ENCODE data around the gene VDAC1. TPM values are rescaled to one million over a fixed set of nuclear protein-coding genes. Genes with fewer than 3 reads are reported as not detected.

Gene VDAC1
- total RNA-seq, 1 experiment from 2014 or later: 317 TPM

DNA sequence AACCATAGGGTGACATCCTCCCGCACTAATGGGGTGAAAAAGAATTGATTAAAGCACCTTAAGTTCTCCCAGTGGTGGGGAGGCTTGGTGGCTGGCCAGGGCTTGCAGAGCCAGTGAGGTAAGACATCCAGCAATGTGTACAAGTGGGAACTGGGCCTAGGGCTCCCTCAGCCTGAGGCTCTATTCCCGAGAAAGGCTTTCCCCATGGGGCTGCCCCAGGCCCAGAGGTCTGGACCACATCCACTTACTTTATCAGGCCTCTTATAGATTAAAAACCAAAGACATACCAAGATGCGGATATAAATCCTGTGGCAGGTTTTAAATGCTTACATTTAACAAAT lies 71.6 kb downstream of the VDAC1 start:
- no peaks in the 10 kb centered on the region for H3K9me3 ChIP-seq
- TF ChIP-seq, protein P1, sequence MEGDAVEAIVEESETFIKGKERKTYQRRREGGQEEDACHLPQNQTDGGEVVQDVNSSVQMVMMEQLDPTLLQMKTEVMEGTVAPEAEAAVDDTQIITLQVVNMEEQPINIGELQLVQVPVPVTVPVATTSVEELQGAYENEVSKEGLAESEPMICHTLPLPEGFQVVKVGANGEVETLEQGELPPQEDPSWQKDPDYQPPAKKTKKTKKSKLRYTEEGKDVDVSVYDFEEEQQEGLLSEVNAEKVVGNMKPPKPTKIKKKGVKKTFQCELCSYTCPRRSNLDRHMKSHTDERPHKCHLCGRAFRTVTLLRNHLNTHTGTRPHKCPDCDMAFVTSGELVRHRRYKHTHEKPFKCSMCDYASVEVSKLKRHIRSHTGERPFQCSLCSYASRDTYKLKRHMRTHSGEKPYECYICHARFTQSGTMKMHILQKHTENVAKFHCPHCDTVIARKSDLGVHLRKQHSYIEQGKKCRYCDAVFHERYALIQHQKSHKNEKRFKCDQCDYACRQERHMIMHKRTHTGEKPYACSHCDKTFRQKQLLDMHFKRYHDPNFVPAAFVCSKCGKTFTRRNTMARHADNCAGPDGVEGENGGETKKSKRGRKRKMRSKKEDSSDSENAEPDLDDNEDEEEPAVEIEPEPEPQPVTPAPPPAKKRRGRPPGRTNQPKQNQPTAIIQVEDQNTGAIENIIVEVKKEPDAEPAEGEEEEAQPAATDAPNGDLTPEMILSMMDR (IDR thresholded peaks at IDR 0.05; ENCODE audit: insufficient read depth in 1 of 2, low read depth in 1 of 2, low read length in 1 of 2, severe bottlenecking in 1 of 2, unreplicated experiment in 1 of 2): no peak
- POLR2A ChIA-PET: no interaction called here
- Mint-ChIP-seq H3K4me3 (ENCODE audit: unreplicated experiment) (no peak overlapping the region), H3K9me3 (ENCODE audit: unreplicated experiment) (peaks cover 17% of the 10 kb centered on the region), H3K27ac (ENCODE audit: unreplicated experiment) (no peak overlapping the region), H3K27me3 (ENCODE audit: insufficient read depth, unreplicated experiment) (no peaks in the 10 kb centered on the region), H3K4me1 (ENCODE audit: low read depth, unreplicated experiment) (peaks cover 5% of the 10 kb centered on the region), H3K36me3 (ENCODE audit: insufficient read depth, unreplicated experiment) (no peaks in the 10 kb centered on the region)
- no peak overlapping the region for H3K4me3 ChIP-seq (ENCODE audit: low read depth, low read length)
- intact Hi-C loops (cut with micrococcal nuclease; ENCODE audit: unreplicated experiment): no loop called here
- peaks cover 13% of the 10 kb centered on the region for H3K4me1 ChIP-seq
- H3K36me3 ChIP-seq (ENCODE audit: control insufficient read depth, insufficient read depth, low read length): no peaks in the 10 kb centered on the region
- no TSS peak for BruUV-seq (replicated peaks)
- DNase-seq: no peak
- no peaks in the 10 kb centered on the region for H3K27me3 ChIP-seq (replicated peaks; ENCODE audit: control insufficient read depth, insufficient read depth, low read length)
- CTCF ChIA-PET: no interaction called here

- DNase-seq: no peak
- no peaks in the 10 kb centered on the region for H3K27me3 Mint-ChIP-seq (ENCODE audit: insufficient read depth, unreplicated experiment)
- BruUV-seq (replicated peaks): no TSS peak
- H3K36me3 ChIP-seq (ENCODE audit: control insufficient read depth, insufficient read depth, low read length): no peaks in the 10 kb centered on the region
- peaks cover 8% of the 10 kb centered on the region for H3K4me1 ChIP-seq
- H3K36me3 Mint-ChIP-seq (ENCODE audit: insufficient read depth, unreplicated experiment): no peaks in the 10 kb centered on the region
- POLR2A ChIA-PET: no interaction called here
- no peak overlapping the region for H3K4me3 Mint-ChIP-seq (ENCODE audit: unreplicated experiment)
- no peak overlapping the region for H3K4me3 ChIP-seq (ENCODE audit: low read depth, low read length)
- no peak overlapping the region for H3K27ac Mint-ChIP-seq (ENCODE audit: unreplicated experiment)
- TF ChIP-seq, protein P1 (IDR thresholded peaks at IDR 0.05; ENCODE audit: insufficient read depth in 1 of 2, low read depth in 1 of 2, low read length in 1 of 2, severe bottlenecking in 1 of 2, unreplicated experiment in 1 of 2): no peak
- no peaks in the 10 kb centered on the region for H3K27me3 ChIP-seq (replicated peaks; ENCODE audit: control insufficient read depth, insufficient read depth, low read length)
- no peaks in the 10 kb centered on the region for H3K9me3 ChIP-seq
- CTCF ChIA-PET: no interaction called here
- H3K4me1 Mint-ChIP-seq (ENCODE audit: low read depth, unreplicated experiment): no peaks in the 10 kb centered on the region
- intact Hi-C loops (cut with micrococcal nuclease; ENCODE audit: unreplicated experiment): no loop called here
- peaks cover 17% of the 10 kb centered on the region for H3K9me3 Mint-ChIP-seq (ENCODE audit: unreplicated experiment)
These were observed 72.2 kb downstream of the VDAC1 start for GRCh38 chr5:133932441-133933168.

DNA sequence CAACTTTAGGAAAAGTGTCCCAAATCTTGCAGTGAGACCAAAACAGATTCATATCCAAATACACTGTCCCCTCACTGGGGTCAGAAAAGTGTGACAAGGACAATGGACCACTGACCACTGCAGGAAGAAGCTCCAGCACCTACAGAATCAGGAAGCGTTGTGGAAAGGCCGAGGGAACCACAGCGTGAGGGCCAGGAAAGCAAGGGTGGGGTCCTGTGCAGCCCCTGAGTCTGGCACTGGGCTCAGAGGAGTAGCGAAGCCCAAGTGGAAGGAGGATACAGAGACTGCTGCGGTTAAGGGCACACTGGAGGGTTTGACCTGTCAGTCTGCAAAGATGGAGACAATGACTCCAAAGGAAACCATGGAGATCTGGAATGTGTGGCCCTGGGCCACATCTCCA lies 73.2 kb downstream of the VDAC1 start:
- Histone ChIP-seq H3K9me3 (no peaks in the 10 kb centered on the region), H3K27me3 (replicated peaks; ENCODE audit: control insufficient read depth, insufficient read depth, low read length) (no peaks in the 10 kb centered on the region), H3K36me3 (ENCODE audit: control insufficient read depth, insufficient read depth, low read length) (no peaks in the 10 kb centered on the region), H3K4me3 (ENCODE audit: low read depth, low read length) (no peak overlapping the region), H3K4me1 (peaks cover 16% of the 10 kb centered on the region)
- H3K4me3 Mint-ChIP-seq (ENCODE audit: unreplicated experiment): no peak overlapping the region
- H3K36me3 Mint-ChIP-seq (ENCODE audit: insufficient read depth, unreplicated experiment): no peaks in the 10 kb centered on the region
- no peak overlapping the region for H3K27ac Mint-ChIP-seq (ENCODE audit: unreplicated experiment)
- BruUV-seq (replicated peaks): no TSS peak
- no peak for DNase-seq
- ChIA-PET POLR2A (no interaction called here), CTCF (no interaction called here)
- no peaks in the 10 kb centered on the region for H3K27me3 Mint-ChIP-seq (ENCODE audit: insufficient read depth, unreplicated experiment)
- TF ChIP-seq, protein P1 (IDR thresholded peaks at IDR 0.05; ENCODE audit: insufficient read depth in 1 of 2, low read depth in 1 of 2, low read length in 1 of 2, severe bottlenecking in 1 of 2, unreplicated experiment in 1 of 2): no peak
- peaks cover 8% of the 10 kb centered on the region for H3K9me3 Mint-ChIP-seq (ENCODE audit: unreplicated experiment)
- H3K4me1 Mint-ChIP-seq (ENCODE audit: low read depth, unreplicated experiment): peaks cover 8% of the 10 kb centered on the region
- intact Hi-C loops (cut with micrococcal nuclease; ENCODE audit: unreplicated experiment): no loop called here

Measured in Caco-2 (cell line).